Inferior parietal cortex (tissue), 1 donor: Measurements from ENCODE around the gene G6PD.
"Not testable (repeated sequence)": the region's sequence is repeated elsewhere in the genome, so short reads cannot be mapped to it uniquely, and the experiment has no call there.

Source experiments
- DNase-seq: peaks from one replicate; pipeline ENCODE4 v3.0.0-alpha.2; 2016; ENCODE audit errors: extremely low spot score

The G6PD gene

DNA sequence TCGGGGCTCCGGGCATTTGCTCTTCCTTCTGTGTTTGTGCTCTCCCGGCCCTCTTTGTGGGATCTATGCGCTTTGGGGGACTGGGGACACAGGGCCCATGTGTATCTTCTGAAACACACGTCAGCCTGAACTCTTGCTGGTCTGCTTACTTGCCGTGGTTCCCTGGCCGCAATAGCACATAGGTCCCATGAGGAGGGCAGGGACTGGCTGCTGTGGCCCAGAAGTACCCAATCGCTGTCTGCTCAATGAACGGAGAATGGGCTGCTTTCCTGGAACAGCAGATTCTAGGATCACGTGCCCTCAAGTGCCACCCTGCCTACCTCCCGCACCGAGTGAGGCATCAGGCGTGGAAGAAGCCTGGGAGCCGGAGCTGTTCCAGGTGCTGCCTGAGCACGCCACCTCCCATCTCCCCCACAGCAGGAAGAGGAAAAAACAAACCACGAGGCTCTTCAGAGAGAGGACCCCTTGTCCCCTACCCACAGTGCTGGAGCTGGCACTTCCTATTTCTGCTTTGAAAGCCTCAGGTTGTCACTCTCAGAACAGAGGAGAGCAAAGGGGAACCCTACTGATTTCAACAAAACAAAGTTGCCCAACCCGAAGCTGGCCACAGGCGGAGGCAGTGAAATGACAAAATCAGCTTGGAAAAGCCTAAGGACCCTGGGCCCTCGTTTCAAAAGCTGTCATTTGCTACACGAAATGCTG lies 3.8 kb downstream of the G6PD start:
- DNase-seq: no peak

DNA sequence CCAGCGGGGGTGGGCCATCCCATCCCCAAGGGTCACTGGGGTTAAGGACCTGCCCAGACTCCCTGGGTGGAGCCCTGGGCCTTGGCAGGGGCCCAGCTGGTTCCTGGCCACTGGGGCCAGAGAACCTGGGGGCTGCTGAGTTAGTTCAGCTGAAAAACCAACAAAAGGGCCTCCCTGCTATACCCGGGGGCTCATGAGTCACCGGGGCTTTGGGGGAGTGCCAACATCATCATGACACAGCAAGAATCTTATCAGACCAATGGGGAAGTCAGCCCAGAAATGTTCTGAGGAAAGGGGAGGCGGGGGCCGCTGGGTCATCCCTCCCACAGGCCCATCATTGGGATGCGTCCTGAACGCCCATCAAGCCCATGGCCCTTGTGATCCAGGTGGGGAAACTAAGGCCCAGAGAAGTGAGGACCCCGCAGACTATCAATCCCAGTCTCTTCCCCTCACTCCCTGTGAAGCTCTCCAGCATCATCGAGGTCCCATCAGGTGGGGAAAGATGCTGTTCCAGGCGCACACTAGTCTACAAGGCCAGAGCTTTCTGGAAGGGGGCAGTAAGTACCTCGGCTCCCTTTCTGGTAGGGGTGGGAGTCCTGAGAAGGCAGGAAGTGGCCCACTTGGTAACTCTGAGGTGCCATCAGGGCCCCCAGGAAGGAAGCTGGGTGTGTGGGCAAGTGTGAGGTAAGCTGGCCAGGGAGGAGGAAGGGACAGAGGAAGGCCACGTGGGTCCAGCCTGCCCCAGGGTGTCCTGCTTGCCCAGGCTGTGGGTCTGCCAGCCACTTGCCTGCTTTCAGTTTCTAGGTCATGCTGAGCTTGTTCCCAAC lies 4.5 kb downstream of the G6PD start:
- DNase-seq: no peak

DNA sequence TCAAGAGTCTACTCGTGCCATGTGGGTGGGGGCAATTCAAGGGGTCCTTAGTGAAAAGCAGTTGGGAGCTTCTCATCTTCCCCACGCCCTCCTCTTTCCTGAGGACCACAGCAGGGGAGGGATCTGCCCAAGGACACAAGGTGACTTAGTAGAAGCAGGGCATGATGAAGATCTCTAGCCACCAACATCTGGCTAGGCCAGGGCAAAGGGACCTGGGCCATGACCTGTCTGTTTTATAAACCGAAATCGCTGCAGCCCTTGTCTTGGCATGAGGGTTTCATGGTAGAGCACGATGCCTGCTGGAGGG lies 5.1 kb downstream of the G6PD start:
- no peak for DNase-seq

DNA sequence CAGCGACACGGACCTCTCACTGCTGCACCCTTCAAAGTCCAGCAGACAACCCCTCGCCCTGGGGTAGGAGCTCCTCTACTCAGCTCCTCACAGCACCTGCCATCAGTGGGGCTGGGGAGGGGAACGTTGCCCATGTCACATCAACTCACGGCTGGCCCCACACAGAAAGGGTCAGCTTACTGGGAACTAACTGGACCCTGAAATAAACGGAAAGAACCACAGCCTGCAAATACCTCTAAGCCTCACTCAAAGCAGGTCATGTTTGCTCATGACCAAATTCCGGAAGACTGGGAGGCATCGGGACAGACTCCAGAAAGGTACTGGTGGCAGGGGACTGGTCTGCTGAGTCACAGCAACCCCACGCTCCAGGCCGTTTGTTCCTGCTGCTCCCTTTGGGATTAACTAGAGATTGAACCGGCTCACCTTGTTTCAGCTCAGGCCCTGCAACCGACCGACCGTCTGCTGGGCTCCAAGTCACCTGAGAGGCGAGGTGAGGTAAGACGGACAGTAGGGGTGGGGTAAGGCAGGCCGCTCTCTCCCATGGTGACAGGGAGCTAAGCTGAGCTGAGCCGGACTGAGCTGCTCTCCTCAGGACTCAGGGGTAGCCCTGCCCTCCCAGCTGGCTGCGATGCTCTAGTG lies 5.6 kb downstream of the G6PD start:
- DNase-seq: no peak

DNA sequence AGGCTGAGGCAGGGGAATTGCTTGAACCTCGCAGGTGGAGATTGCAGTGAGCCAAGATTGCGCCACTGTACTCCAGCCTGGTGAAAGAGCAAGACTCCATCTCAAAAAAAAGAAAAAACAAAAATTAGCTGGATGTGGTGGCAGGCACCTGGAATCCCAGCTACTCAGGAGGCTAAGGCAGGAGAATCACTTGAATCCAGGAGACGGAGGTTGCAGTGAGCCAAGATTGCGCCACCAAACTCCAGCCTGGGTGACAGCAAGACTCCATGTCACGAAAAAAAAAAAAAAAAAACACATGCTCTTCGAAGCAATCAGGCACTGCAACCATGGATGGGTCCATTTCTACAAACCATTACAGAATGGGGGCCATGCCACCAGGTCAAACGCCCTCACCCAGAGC lies 6.3 kb downstream of the G6PD start:
- DNase-seq: not testable (repeated sequence)

DNA sequence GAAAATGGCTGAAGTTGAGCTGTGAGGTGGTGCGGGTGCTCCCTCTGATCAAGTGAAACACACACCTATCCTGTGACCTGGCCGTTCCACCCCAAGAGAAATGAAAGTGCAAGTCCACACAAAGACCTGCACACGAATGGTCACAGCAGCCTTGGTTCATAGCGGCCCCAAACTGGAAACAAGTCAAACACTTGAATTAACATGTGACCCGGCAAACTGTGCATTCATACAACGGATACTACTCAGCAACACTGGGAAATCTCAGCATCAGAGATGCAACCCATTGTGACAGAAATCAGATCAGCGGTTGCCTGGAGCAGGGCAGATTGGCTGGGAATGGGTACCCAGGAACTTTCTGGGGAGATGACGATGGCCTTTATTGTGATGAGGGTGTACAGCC lies 7.6 kb downstream of the G6PD start:
- no peak for DNase-seq

DNA sequence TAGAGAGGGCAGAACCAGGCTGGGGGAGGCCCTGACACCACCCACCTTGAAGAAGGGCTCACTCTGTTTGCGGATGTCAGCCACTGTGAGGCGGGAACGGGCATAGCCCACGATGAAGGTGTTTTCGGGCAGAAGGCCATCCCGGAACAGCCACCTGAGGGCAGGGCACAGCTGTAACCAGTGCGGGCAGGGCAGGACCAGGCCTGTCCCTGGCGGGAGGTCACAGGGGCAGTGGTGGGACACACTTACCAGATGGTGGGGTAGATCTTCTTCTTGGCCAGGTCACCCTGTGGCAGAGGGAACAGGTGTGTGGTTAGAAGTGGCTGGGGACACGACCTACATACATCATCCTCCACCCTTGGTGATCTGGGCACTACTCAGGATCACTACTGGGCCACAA lies 10.8 kb downstream of the G6PD start:
- no peak for DNase-seq

DNA sequence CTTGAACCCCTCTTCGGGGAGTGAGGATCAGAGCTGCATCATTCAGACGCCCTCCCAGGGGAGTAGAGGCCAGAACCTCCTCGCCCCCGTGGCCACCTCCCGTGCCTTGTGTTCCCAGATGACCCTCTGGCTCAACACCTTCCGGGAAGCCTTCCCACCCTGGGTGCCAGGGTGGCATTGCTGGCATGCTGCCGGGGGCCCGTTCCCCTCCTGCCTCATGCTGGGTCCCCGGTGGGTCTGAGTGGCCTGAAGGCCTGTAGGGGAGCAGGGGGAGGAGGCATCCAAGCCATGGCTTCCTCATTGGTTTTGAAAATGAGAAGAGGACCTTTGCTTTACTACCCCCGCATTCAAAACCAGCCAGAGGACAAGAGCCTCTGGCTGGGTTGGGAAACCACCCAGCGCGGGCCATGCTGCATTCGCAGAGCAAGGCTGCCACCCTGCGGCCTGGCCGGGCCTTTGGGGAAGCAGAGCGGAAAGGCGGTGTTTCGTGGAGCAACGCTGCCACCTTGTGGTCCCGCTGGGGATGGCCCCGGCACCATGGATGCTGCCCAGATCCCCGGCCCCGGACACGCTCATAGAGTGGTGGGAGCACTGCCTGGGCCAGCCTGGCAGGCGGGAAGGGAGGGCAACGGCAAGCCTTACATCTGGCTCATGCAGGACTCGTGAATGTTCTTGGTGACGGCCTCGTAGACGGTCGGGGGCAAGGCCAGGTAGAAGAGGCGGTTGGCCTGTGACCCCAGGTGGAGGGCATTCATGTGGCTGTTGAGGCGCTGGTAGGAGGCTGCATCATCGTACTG lies 11.9 kb downstream of the G6PD start:
- peak; percentile 75 for DNase-seq

DNA sequence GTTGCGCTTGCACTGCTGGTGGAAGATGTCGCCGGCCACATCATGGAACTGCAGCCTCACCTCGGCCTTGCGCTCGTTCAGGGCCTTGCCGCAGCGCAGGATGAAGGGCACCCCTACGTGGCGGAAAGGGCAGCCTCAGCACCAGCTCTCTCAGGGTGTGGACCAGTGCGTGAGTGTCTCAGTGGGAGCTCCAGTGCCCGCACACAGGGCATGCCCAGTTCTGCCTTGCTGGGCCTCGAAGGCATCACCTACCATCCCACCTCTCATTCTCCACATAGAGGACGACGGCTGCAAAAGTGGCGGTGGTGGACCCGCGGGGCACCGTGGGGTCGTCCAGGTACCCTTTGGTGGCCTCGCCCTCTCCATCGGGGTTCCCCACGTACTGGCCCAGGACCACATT lies 14.0 kb downstream of the G6PD start:
- DNase-seq: no peak

DNA sequence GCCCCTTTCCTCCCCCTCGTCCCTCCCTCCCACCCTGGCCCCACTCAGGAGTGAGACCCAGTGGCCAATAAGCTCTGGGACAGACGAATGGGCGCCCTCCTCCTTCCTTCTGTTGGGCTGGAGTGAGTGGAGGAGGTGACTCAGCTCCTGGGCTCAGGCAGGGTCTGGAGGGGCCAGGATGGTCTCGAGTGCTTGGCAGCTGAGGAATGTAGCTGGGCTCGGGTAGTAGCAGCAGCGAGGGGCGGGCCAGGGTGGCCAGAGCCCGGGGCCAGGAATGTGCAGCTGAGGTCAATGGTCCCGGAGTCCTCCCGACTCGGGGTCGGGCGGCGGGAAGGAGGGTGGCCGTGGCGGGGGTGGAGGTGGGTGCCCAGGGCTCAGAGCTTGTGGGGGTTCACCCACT lies 15.0 kb downstream of the G6PD start:
- DNase-seq: no peak

DNA sequence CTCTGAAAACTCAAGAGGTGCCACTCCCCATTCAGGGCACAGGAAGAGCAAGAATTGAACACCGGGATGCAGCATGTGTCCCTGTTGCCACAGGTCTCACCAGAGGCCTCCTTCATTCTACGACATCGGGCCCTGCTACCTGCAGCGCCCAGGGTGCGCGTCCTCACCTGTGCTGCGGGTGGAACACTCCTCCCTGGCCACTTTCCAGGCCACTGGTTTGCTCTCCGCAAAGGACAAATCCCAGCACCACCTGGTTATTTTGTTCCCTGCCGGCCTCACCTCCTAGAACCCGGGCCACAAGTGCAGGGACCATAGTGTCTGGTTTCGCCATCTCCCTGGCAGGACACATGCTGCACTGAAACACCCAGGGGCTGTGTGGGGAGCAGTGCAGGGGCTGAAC lies 16.4 kb downstream of the G6PD start:
- no peak for DNase-seq

DNA sequence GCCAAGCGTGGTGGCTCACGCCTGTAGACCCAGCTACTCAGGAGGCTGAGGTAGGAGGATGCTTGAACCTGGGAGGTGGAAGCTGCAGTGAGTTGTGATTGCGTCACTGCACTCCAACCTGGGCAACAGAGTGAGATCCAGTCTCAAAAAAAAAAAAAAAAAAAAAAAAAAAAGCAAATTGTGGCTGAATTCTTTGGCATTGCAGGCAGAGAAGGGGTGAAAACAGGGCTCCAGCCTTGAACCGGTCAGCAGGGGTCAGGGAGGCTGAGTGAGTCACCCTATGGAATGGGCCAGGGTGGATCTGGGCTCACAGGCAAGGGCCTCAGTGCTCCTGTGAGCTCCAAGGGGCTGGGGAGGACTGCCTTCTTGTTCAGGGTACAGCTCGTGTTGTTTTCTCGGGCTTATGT lies 17.4 kb downstream of the G6PD start:
- no peak for DNase-seq

DNA sequence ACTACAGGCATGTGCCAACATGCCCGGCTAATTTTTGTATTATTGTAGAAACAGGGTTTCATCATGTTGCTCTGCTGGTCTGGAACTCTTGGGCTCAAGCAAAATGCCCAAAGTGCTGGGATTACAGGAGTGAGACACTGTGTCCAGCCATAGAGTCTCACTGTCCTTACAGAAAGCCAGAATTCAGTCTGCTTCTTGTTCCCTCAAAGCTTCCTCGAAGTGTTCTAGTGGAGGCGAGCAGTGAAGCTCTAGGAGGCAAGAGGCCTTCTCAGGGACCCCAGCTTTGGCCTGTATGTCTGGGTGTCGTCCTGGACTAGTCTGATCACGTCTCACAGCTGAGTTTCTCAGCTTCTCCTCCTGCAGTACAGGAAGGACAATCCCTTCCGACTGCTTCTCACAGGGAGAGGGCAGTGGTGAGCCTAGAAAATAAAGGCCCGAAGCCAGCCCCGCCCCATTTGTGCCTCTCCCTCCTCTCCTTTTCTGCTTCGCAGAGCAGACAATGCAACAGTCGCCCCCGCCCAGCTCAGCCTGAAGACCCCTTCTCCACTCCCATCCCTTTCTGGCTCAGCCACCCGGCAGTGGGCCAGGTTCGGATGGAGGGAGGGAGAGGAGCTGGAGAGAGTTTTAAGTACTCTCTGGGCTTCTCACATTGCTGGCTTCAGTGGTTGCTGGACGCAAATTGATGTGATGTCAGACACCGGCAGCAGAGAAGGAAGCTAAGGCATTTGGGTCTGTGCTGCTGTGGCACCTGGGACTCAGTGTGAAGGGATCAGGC lies 19.6 kb downstream of the G6PD start:
- DNase-seq: peak; percentile 65

DNA sequence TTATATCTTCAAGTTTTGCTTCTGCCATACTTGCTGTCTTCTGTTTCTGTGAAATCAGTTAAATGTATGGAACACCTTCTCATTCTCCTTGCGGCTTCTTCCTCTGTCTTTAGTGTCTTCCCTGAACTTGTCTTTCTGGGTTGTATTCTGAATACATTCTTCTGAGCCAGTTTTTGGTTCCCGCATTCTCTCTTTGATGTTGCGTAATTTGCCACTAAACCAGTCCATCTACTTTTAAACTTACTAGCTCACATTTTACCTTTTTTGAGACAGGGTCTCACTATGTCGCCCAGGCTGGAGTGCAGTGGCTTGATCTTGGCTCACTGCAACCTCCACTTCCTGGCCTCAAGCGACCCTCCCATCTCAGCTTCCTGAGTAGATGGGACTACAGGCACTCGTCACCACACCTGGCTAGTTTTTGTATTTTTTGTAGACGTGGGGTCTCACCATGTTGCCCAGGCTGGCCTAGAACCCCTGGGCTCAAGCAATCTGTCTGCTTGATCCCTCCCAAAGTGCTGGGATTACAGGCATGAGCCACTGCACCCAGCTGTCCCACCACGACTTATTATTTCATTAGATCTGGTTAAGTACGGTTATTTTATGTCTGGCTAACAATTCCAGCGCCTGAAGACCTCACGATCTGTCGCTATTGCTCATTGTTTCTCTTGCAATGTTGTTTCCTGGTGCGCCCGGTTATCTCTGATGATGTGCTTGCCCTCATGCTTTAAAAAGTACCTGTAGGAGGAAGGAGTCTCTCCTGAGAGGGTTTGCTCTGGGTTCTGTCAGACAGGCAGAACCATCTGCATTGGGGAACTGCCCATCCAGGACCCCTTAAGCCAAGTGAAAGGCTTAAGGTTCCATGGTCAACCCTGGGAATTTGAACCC lies 20.8 kb downstream of the G6PD start:
- no peak for DNase-seq

DNA sequence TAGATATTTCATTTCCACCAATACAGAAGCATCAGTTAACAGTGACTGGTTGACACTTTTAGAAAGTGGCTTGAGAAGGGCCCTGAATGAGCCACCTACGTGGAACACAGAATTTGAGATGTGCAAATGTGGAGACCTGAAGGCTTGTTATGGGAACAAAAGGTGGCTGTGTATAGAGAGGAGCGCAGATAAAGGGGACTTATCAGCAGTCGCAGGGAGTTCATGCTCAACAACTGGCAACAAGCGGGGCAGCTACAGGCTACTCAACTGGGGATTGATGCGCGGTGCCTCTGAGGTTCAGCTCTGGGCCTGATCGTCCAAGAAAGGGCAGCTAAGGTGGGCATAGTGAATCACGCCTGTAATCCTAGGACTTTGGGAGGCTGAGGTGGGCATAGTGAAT lies 27.3 kb downstream of the G6PD start:
- DNase-seq: no peak

DNA sequence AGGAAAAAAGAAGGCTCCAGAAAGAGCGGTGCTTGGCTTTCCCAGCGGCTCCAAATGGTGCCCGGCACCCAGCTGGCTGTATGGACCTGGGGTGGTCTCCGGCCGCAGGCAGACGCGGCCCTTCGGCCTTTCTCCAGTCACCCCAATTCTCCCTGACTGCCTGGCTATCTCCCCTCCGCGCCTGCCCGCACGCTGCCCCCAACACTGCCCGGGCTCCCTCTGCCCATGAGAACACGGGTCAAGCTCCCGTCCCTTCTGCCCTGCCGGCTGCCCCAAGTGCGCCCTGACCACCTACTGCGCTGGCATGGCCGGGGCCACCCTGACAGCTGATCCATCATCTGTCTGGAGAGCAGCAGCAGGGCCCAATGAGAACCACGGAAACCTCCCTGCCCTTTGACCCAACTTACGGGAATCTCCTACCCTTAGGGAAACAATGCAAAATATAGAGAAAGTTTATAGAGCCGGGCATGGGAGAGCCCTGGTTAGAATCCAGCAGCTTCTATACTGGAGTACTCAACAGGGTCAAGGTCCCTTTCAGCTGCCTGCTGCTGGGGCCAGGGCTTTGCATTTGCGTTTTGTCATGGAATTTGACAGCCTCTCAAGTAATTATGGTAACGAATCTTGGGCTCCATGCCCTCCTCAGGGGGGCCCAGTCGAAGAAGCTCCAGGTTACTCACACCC lies 29.4 kb downstream of the G6PD start:
- no peak for DNase-seq

DNA sequence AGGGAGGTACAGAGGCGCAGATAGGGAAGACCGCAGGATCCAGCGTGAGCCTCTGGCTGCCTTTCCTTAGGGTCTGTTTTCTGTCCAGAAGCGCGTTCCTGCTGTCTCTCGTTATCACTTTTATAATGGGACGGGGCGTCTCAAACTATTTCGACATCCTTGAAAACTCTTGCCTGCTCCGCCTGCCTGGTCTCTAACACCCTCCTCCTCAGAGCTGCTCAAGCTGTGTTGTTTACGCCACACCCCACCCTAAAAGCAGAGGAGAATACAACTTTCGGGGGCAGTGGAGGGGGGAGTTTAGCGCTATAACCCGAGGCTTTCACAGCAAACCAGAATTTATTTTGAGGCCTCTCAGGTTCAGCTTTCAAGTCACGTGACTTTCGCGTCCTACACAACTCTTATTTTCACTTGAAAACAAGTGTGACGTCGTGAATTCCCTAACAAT lies 30.0 kb downstream of the G6PD start:
- peak; percentile 34 for DNase-seq

DNA sequence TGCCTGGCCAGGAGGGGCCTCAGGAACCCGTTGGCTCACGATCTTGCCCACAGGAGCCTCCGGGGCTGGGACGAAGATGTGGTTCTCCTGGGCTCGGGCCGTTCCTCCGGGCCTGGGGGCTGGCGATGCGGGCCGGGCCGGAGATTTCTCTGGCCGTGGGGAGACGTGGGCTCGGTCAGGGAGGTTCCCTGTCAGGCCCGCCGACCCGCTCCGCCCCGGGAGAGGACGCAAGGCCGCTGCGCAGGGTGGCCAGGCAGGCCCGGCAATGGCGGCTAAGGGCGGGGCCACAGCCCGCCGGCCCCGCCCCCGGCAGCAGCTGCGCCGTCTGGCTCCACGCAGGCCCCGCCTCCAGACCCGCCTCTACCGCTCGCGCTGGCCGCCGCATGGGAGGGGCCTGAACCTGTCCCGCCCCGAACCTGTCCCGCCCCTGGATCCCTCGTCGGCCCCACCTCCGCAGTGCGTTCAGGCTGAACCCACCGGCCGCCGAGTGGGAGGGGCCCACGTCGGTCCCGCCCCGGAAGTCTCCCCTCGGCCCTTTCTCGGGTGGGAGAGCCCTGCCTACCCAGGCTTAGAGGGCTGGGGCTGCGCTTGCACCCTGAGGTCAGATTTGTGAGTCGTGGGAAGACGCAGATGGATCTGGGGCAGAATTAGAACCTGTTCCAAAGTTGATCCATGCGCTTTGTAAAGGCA lies 30.5 kb downstream of the G6PD start, which contains the start of gene FAM3A:
Gene FAM3A (minus strand): TSS at position 267 of the 690 bp plus-strand sequence. CDS start 460 bp downstream, outside the sequence.
- DNase-seq: peak; percentile 77
